Retinal pigment epithelial cell (primary cell): ENCODE measurements around the gene ADARB2.
"Not testable (repeated sequence)": the region's sequence is repeated elsewhere in the genome, so short reads cannot be mapped to it uniquely, and the experiment has no call there.

Experiments used
- DNase-seq: peaks from one replicate; pipeline ENCODE4 v3.0.0-alpha.2; 2010; ENCODE audit warnings: low read depth
- H3K4me3 ChIP-seq: 2 replicates; pipeline ENCODE4 v1.5.1; 2011; ENCODE audit warnings: mild to moderate bottlenecking, low read length, control low read depth, moderate library complexity
- TF ChIP-seq, protein P1 (sequence below): conservative IDR thresholded peaks from 2 replicates; pipeline ENCODE4 v1.5.1; 2011; ENCODE audit warnings: low read depth, low read length, control low read depth, inconsistent platforms

Gene ADARB2

DNA sequence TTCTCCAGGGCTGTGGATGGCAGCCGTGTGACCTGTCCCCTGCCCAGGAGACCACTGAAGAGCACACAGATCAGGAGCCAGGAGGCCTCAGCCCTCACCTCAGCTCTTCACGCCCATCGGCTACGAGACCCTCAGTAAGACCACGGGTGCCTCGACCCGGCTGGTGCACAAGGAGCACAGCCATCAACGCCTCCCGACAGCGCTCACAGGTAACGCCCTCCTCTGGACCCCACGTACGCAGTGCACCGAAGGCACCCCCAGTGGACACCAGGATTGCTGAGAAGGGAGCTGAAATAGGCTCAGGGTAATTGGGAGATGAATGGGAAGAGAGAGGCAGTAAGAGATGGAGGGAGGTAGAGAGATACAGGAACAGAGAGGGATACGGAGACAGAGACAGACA, 389.8 kb downstream of the ADARB2 start:
- TF ChIP-seq, protein P1, sequence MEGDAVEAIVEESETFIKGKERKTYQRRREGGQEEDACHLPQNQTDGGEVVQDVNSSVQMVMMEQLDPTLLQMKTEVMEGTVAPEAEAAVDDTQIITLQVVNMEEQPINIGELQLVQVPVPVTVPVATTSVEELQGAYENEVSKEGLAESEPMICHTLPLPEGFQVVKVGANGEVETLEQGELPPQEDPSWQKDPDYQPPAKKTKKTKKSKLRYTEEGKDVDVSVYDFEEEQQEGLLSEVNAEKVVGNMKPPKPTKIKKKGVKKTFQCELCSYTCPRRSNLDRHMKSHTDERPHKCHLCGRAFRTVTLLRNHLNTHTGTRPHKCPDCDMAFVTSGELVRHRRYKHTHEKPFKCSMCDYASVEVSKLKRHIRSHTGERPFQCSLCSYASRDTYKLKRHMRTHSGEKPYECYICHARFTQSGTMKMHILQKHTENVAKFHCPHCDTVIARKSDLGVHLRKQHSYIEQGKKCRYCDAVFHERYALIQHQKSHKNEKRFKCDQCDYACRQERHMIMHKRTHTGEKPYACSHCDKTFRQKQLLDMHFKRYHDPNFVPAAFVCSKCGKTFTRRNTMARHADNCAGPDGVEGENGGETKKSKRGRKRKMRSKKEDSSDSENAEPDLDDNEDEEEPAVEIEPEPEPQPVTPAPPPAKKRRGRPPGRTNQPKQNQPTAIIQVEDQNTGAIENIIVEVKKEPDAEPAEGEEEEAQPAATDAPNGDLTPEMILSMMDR = no peak
- no peak overlapping the region for H3K4me3 ChIP-seq
- DNase-seq = no peak

DNA sequence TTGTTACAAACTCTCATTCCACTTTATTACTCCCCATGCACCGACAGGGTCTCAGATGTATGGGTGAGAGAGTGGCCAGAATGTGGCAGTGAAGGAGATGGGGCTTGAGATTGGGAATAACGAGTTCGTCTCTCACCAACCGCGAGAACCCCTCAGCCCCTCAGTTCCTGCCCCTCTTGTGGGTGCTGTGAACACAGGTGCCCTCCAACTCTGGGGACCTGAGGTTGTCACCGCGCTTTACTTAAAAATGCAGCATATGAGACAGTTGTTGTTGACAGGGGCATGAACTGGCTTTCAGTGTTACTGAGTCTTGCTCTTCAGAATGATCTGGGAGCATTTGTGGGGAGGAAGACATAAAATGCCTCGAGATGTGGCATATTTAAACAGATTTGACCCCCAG, 391.1 kb downstream of the ADARB2 start:
- no peak overlapping the region for H3K4me3 ChIP-seq
- TF ChIP-seq, protein P1 = no peak
- DNase-seq = no peak

DNA sequence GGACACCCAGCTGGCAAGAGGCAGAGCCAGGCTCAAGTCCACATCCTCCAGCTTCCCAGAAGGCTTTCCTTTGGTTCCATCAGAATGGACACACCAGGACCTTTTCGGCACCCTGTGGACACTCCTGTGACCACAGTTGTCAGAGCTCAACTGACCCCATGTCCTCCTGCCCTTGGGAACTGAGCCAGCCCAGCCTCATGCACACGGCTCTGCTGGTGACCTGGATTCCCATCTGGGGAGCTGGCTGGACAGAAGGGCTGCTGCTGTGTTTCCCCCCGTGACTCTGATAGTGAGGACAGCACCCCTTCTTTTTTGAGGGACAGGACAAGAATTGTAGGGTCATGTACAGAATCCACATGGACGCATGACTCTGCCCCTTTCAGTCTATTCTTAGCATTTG, 392.0 kb downstream of the ADARB2 start:
- TF ChIP-seq, protein P1 = no peak
- H3K4me3 ChIP-seq = no peak overlapping the region
- DNase-seq = no peak

DNA sequence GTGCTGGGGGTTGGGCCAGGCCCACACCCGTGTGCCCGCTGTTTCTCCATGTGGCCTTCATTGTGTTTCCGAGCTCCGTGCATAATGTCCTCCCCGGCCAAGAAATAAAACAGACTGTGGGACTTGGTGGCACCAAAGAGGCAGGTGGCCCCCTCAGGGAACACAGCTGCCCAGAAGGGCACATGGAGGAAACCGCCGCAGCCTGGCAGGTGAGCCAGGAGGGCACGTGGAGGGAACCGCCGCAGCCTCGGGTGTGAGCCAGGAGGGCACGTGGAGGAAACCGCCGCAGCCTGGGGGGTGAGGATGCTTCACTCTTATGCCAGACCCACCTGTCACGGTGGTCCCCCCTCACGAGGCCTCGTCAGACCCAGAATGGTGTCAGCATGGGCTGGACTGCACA, 392.5 kb downstream of the ADARB2 start:
- no peak for DNase-seq
- no peak overlapping the region for H3K4me3 ChIP-seq
- TF ChIP-seq, protein P1 = no peak

DNA sequence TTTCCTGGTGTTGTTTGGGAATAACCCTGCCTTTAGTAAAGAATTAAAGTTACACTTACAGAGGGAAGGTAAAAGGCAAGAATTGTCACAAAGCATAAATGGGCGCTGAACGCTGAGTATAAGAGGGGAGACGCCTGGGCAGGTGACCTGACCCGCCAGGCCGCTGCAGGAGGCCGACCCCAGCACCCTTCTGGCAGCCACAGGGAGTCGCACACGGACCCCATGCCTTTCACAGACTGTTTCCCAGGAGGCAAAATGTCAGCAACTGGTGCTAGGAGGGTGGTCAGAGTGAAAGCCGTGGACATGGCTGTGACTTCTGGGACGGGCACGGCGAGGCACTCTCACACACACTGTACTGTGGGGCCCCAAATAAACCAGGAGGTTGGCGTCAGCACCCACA, 392.9 kb downstream of the ADARB2 start:
- no peak for DNase-seq
- TF ChIP-seq, protein P1 = no peak
- no peak overlapping the region for H3K4me3 ChIP-seq

DNA sequence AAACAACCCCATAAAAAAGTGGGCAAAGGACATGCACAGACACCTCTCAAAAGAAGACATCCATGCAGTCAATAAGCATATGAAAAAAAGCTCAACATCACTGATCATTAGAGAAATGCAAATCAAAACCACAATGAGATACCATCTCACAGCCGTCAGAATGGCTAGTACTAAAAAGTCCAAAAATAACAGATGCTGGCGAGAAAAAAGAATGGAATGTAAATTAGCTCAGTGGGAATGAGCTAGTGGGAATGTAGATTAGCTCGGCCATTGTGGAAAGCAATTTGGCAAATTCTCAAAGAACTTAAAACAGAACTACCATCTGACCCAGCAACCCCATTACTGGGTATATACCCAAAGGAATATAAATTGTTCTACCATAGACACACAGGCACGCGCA, 394.1 kb downstream of the ADARB2 start:
- no peak overlapping the region for H3K4me3 ChIP-seq
- TF ChIP-seq, protein P1 = no peak
- DNase-seq = no peak

DNA sequence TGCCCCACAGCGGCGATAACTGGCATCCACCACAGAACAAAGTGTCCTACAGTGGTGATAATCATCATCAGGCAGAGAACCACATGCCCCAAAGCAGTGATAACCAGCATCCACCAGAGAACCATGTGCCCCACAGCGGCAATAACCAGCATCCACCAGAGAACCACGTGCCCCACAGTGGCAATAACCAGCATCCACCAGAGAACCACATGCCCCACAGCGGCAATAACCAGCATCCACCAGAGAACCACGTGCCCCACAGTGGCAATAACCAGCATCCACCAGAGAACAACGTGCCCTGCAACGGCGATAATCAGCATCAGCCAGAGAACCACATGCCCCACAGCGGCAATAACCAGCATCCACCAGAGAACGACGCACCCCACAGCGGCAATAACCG, 396.3 kb downstream of the ADARB2 start:
- not testable (repeated sequence) for H3K4me3 ChIP-seq, DNase-seq

DNA sequence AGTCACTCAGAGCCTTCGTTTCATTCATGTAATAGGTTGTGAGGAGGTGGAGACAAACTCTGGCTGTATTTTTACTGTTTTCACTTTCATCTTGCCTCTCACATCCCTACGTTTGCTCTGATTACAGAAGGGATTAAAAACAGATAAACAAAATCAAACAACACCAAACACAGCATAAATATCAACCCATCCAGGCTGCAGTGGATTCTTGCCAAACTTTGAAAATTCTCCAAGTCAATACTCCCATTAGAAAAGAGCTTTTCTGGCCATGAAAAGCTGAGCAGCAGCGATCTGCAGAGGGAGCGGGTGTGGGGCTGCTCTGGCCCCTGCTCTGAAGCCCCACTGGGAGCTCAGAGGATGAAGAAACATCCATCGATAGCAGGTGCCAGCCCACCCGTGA, 397.9 kb downstream of the ADARB2 start:
- TF ChIP-seq, protein P1 = no peak
- no peak overlapping the region for H3K4me3 ChIP-seq
- no peak for DNase-seq
